Esophagus muscularis mucosa (tissue), 4 donors: ENCODE measurements around the gene TCEANC2. TPM values are rescaled to one million over a fixed set of nuclear protein-coding genes. Genes with fewer than 3 reads are reported as not detected.

Experiments used
- DNase-seq: peaks from one replicate; pipeline ENCODE4 v3.0.0-alpha.2; 2017; ENCODE audit errors: extremely low spot score
- H3K27ac ChIP-seq, 4 donors: fragments of 200-600 bp; sonication (generic); replicated peaks in 1 of 4; 1 replicate in 3 of 4; 2 replicates in 1 of 4; pipeline ENCODE4 v1.5.1; 2016 to 2019; ENCODE audit warnings: mild to moderate bottlenecking in 1 of 4
- H3K27me3 ChIP-seq, 4 donors: fragments of 200-600 bp; sonication (generic); one replicate each; pipeline versions ENCODE4 v1.5.1 to v1.6.0; 2016 to 2019
- H3K36me3 ChIP-seq, 4 donors: fragments of 200-600 bp; sonication (generic); one replicate each; pipeline ENCODE4 v1.5.1; 2016 to 2019
- H3K4me1 ChIP-seq, 4 donors: fragments of 200-600 bp; sonication (generic); one replicate each; pipeline ENCODE4 v1.5.1; 2016 to 2019
- H3K4me3 ChIP-seq, 4 donors: fragments of 200-600 bp; sonication (generic); 1 replicate in 2 of 4; 2 replicates in 2 of 4; pipeline ENCODE4 v1.5.1; 2016 to 2019; ENCODE audit warnings: mild to moderate bottlenecking in 4 of 4, moderate library complexity in 1 of 4
- H3K9me3 ChIP-seq, 4 donors: fragments of 200-600 bp; sonication (generic); 1 replicate in 3 of 4; 2 replicates in 1 of 4; pipeline ENCODE4 v1.5.1; 2016 to 2019
- EP300 ChIP-seq: sonication (generic); formaldehyde crosslinking; IDR thresholded peaks from one replicate; pipeline ENCODE4 v1.6.1; 2017; ENCODE audit warnings: antibody characterized with exemption
- POLR2A ChIP-seq: fragments of 450-650 bp; IDR thresholded peaks from one replicate; pipeline ENCODE4 v1.6.1; 2017; ENCODE audit warnings: antibody characterized with exemption, moderate library complexity, mild to moderate bottlenecking, low read depth
- POLR2AphosphoS5 ChIP-seq, 2 donors: sonication (generic); formaldehyde crosslinking; IDR thresholded peaks; one replicate each; pipeline ENCODE4 v1.6.1; 2017; ENCODE audit warnings: antibody characterized with exemption in 2 of 2
- WGBS: methylation state at CpG from one replicate; pipeline ENCODE4 v1.1.5; 2018; 5-methylcytosine and 5-hydroxymethylcytosine counted together
- intact Hi-C: fragments of 100-400 bp; cut with DNase I; formaldehyde crosslinking; loops from one replicate; pipeline ENCODE4 v1.15.1; 2023
- total RNA-seq, 4 donors: library from RNA; depleted of rRNA; stranded (reverse); fragments of >200 nt; gene quantifications; one replicate each; pipeline versions ENCODE4 v1.1.0 to v1.2.1, GENCODE V29; 2016
- TF ChIP-seq, protein P1 (sequence below), 3 experiments: fragments of 200-600 bp in 2 of 3; fragments of 450-650 bp in 1 of 3; sonication (generic) in 2 of 3; IDR thresholded peaks; one replicate each; pipeline ENCODE4 v1.5.1; 2017 to 2019; ENCODE audit warnings: antibody characterized with exemption in 3 of 3, mild to moderate bottlenecking in 2 of 3, moderate library complexity in 1 of 3

TCEANC2 gene
- total RNA-seq, 4 donors from 2014 or later: 4.8 to 8.6 (median 7.1) TPM

DNA sequence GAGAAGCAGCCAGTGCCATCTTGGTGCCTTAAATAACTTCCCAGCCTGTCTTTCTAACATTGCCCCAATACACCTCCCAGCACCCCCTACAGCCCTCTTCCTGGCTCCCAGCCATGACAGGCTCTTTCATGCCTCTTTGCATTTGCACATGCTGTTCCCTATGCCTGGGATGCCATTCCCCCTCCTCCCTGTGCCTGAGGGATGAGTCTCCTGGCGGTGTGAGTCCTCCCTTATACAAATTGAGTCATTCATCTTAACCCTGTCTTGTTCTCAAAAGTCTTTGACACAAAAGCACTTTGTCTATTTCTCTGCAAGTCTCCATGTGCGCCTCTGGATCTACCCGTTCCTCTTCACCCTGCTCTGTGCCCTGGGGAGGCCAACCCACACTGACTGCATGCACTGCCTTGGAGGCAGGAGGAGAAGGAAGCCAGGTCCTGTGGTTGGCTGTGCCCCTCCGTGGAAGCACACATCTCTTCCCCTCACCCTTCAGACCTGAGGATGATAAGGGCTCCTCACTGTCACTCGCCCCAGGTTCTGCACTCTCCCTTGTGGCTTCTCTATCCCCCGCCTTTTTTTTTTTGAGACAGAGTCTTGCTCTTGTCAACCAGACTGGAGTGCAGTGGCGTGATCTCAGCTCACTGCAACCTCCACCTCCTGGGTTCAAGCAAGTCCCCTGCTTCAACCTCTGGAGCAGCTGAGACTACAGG, 74.3 kb downstream of the TCEANC2 start:
- 87% methylated on average over 7 of the region's 7 CpGs for WGBS
- H3K27ac ChIP-seq: no peak overlapping the region
- no peaks in the 10 kb centered on the region for H3K9me3 ChIP-seq
- intact Hi-C loops: loop anchor here (10.0 kb wide), 1 partner anchor 287 kb away; no protein-coding TSS in a partner anchor
- no peak for DNase-seq
- H3K4me3 ChIP-seq: no peak overlapping the region
- no peaks in the 10 kb centered on the region for H3K4me1 ChIP-seq
- no peaks in the 10 kb centered on the region for H3K27me3 ChIP-seq
- TF ChIP-seq EP300 (no peak), POLR2A (no peak), POLR2AphosphoS5 (IDR thresholded peaks at IDR 0.05) (no peak)
- TF ChIP-seq, protein P1, sequence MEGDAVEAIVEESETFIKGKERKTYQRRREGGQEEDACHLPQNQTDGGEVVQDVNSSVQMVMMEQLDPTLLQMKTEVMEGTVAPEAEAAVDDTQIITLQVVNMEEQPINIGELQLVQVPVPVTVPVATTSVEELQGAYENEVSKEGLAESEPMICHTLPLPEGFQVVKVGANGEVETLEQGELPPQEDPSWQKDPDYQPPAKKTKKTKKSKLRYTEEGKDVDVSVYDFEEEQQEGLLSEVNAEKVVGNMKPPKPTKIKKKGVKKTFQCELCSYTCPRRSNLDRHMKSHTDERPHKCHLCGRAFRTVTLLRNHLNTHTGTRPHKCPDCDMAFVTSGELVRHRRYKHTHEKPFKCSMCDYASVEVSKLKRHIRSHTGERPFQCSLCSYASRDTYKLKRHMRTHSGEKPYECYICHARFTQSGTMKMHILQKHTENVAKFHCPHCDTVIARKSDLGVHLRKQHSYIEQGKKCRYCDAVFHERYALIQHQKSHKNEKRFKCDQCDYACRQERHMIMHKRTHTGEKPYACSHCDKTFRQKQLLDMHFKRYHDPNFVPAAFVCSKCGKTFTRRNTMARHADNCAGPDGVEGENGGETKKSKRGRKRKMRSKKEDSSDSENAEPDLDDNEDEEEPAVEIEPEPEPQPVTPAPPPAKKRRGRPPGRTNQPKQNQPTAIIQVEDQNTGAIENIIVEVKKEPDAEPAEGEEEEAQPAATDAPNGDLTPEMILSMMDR (IDR thresholded peaks at IDR 0.05): no peak
- no peaks in the 10 kb centered on the region for H3K36me3 ChIP-seq

DNA sequence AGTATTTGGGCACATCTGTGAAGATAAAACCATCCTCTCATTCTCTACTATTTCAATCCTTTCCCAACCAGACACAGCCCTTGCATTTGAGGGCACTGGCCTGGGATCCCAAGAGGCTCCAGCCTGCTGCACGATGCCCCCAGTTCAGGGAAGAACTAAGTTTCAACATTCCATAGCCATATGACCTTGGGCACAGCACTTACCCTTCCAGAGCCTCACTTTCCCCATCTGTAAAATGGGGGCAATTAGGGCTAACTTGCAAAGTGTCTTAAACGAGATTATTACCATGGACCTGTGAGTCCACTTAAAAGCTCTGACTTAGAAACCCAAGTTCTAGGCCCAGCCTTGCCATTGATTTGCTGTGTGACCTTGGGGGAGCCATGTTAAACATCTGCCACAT, 76.5 kb downstream of the TCEANC2 start:
- Histone ChIP-seq H3K4me1 (no peaks in the 10 kb centered on the region), H3K4me3 (no peak overlapping the region), H3K27ac (no peak overlapping the region), H3K36me3 (no peaks in the 10 kb centered on the region), H3K9me3 (no peaks in the 10 kb centered on the region), H3K27me3 (no peaks in the 10 kb centered on the region)
- WGBS: 86% methylated on average over 2 of the region's 2 CpGs
- no peak for DNase-seq
- TF ChIP-seq, protein P1 (IDR thresholded peaks at IDR 0.05): no peak
- TF ChIP-seq POLR2AphosphoS5 (IDR thresholded peaks at IDR 0.05): no peak
- TF ChIP-seq POLR2A: no peak
- TF ChIP-seq EP300: no peak
- intact Hi-C loops: loop anchor here (2.0 to 10.0 kb wide), 2 partner anchors 127 to 285 kb away; no protein-coding TSS in a partner anchor

- Histone ChIP-seq H3K36me3 (no peaks in the 10 kb centered on the region), H3K4me3 (no peak overlapping the region), H3K27me3 (no peaks in the 10 kb centered on the region), H3K4me1 (no peaks in the 10 kb centered on the region), H3K27ac (no peak overlapping the region), H3K9me3 (no peaks in the 10 kb centered on the region)
- 90% methylated on average over 2 of the region's 2 CpGs for WGBS
- no peak for DNase-seq
- TF ChIP-seq, protein P1 (IDR thresholded peaks at IDR 0.05): no peak
- TF ChIP-seq POLR2A (no peak), EP300 (no peak), POLR2AphosphoS5 (IDR thresholded peaks at IDR 0.05) (no peak)
- intact Hi-C loops: loop anchor here (2.0 kb wide), 1 partner anchor 125 kb away; no protein-coding TSS in a partner anchor
Measured at GRCh38 chr1:54131419-54131818, 78.0 kb downstream of the TCEANC2 start.

DNA sequence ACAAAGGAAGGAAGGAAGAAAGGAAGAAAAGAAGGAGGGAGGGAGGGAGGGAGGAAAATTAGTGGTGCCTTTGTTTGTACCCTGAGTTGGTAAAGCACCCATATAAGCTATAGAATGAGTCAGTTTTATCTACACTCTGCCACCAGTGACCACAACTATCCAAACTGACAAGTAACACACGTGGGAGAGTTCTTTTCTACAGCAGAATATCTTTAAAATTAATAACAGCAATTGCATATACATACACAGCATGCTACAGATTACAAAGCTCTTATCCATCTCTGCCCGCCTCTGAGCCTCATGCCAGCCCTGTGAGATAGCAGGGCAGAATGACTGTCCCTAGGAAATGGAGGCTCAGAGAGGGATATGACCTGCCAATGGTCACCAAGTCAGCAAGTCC, 79.1 kb downstream of the TCEANC2 start:
- Histone ChIP-seq H3K4me3 (no peak overlapping the region), H3K4me1 (no peaks in the 10 kb centered on the region), H3K36me3 (no peaks in the 10 kb centered on the region), H3K9me3 (no peaks in the 10 kb centered on the region), H3K27ac (no peak overlapping the region), H3K27me3 (no peaks in the 10 kb centered on the region)
- 68% methylated on average over 2 of the region's 2 CpGs for WGBS
- intact Hi-C loops: no loop called here
- no peak for DNase-seq
- TF ChIP-seq POLR2A (no peak), EP300 (no peak), POLR2AphosphoS5 (IDR thresholded peaks at IDR 0.05) (no peak)
- TF ChIP-seq, protein P1 (IDR thresholded peaks at IDR 0.05): no peak

DNA sequence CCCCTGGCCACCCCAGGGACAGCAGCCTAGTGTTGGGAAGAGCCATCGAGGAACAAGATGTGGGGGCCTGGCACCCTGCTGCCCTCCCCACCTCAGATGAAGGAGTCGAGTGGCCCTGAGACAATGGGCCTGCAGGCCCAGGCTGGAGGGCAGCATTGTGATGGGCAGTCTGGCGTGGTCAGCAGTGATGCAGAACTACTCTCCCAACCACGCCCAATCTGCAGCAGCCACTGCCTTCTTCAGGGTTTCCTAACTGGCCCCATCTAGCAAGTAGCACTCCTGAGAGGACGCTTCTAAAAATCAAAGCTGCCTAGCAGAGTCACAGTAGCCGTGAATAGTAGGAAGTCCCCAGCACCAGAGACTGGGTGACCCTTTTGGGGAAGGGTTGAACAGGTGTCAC, 80.9 kb downstream of the TCEANC2 start:
- Histone ChIP-seq H3K27ac (no peak overlapping the region), H3K27me3 (no peaks in the 10 kb centered on the region), H3K4me1 (no peaks in the 10 kb centered on the region), H3K4me3 (no peak overlapping the region), H3K9me3 (no peaks in the 10 kb centered on the region), H3K36me3 (no peaks in the 10 kb centered on the region)
- no peak for DNase-seq
- TF ChIP-seq POLR2AphosphoS5 (IDR thresholded peaks at IDR 0.05) (no peak), POLR2A (no peak), EP300 (no peak)
- TF ChIP-seq, protein P1 (IDR thresholded peaks at IDR 0.05): no peak
- 95% methylated on average over 4 of the region's 6 CpGs for WGBS
- intact Hi-C loops: no loop called here
